B cell (primary cell): ENCODE results near the gene CXCL3. TPM values are rescaled to one million over a fixed set of nuclear protein-coding genes. Genes with fewer than 3 reads are reported as not detected.
"Not testable (repeated sequence)": the region's sequence is repeated elsewhere in the genome, so short reads cannot be mapped to it uniquely, and the experiment has no call there.

Experiments used
- ATAC-seq: fragments of 200-7000 bp; cut with Tn5 transposase; one replicate; pipeline ENCODE4 v1.10.0; 2021; ENCODE audit warnings: low read depth, mild to moderate bottlenecking, moderate number of reproducible peaks, moderate library complexity
- CTCF ChIA-PET: fragments of 350-600 bp; sonication (Branson Sonifier 250); formaldehyde crosslinking; loops from one replicate; lab custom pipeline; 2021; ENCODE audit warnings: antibody characterized with exemption, inconsistent platforms; lab: Charles Lee
- POLR2A ChIA-PET: fragments of 350-600 bp; sonication (Branson Sonifier 250); formaldehyde crosslinking; loops from one replicate; lab custom pipeline; 2021; ENCODE audit warnings: antibody characterized with exemption; lab: Charles Lee
- DNase-seq: peaks from one replicate; pipeline ENCODE4 v3.0.0; 2013
- H2AFZ ChIP-seq: 2 replicates; pipeline ENCODE4 v1.6.1; 2012; ENCODE audit warnings: mild to moderate bottlenecking, low read depth, low read length; ENCODE audit not compliant: insufficient read depth, poor library complexity, severe bottlenecking
- H3K27ac ChIP-seq, 2 donors: 1 replicate in 1 of 2; 2 replicates in 1 of 2; pipeline ENCODE4 v1.5.1; 2012 to 2013; ENCODE audit warnings: low read length in 2 of 2, mild to moderate bottlenecking in 2 of 2, moderate library complexity in 1 of 2
- H3K27me3 ChIP-seq, 4 experiments: fragments of 200-600 bp in 1 of 4; sonication (generic) in 1 of 4; replicated peaks in 1 of 4; 1 replicate in 2 of 4; 2 replicates in 2 of 4; pipeline versions ENCODE4 v1.6.1 to v1.7.0; 2013 to 2016; ENCODE audit warnings: low read length in 3 of 4, mild to moderate bottlenecking in 2 of 4, mixed read lengths in 1 of 4, moderate library complexity in 1 of 4; ENCODE audit not compliant: insufficient read depth in 4 of 4, control insufficient read depth in 3 of 4; ENCODE audit errors: control extremely low read depth in 1 of 4
- H3K36me3 ChIP-seq, 2 experiments: replicated peaks in 1 of 2; 1 replicate in 1 of 2; 2 replicates in 1 of 2; pipeline versions ENCODE4 v1.6.1 to v1.7.1; 2013; ENCODE audit warnings: low read length in 1 of 2; ENCODE audit not compliant: insufficient read depth in 2 of 2, control insufficient read depth in 1 of 2; ENCODE audit errors: control extremely low read depth in 1 of 2, extremely low read depth in 1 of 2
- H3K4me1 ChIP-seq, 2 donors: fragments of 200-600 bp in 1 of 2; sonication (generic) in 1 of 2; 1 replicate in 1 of 2; 2 replicates in 1 of 2; pipeline versions ENCODE4 v1.5.1 to v1.6.1; 2013 to 2017; ENCODE audit warnings: low read length in 2 of 2; ENCODE audit not compliant: control insufficient read depth in 2 of 2, insufficient read depth in 2 of 2
- H3K4me2 ChIP-seq: replicated peaks from 2 replicates; pipeline ENCODE3; 2012; ENCODE audit warnings: mild to moderate bottlenecking, low read depth, low read length; ENCODE audit not compliant: poor library complexity, severe bottlenecking
- H3K4me3 ChIP-seq, 5 experiments: fragments of 200-600 bp in 1 of 5; sonication (generic) in 1 of 5; 1 replicate in 3 of 5; 2 replicates in 2 of 5; pipeline versions ENCODE4 v1.5.1 to v1.7.0; 2011 to 2016; ENCODE audit warnings: low read length in 4 of 5, mild to moderate bottlenecking in 4 of 5, low read depth in 2 of 5, control low read depth in 1 of 5, moderate library complexity in 1 of 5; ENCODE audit not compliant: insufficient read depth in 1 of 5; ENCODE audit errors: control extremely low read depth in 1 of 5, extremely low read depth in 1 of 5
- H3K79me2 ChIP-seq: fragments of 200-600 bp; sonication (generic); one replicate; pipeline ENCODE4 v1.6.0; 2016; ENCODE audit warnings: low read length; ENCODE audit not compliant: control insufficient read depth, insufficient read depth
- H3K9ac ChIP-seq: fragments of 200-600 bp; sonication (generic); 2 replicates; pipeline ENCODE4 v1.6.1; 2017; ENCODE audit warnings: mild to moderate bottlenecking, low read length, moderate library complexity
- H3K9me3 ChIP-seq, 3 donors: one replicate each; pipeline versions ENCODE4 v1.6.1 to v1.7.1; 2013; ENCODE audit warnings: low read length in 2 of 3; ENCODE audit not compliant: control insufficient read depth in 2 of 3, insufficient read depth in 1 of 3; ENCODE audit errors: control extremely low read depth in 1 of 3
- H4K20me1 ChIP-seq: 2 replicates; pipeline ENCODE4 v1.6.0; 2012; ENCODE audit warnings: mild to moderate bottlenecking, low read length; ENCODE audit not compliant: insufficient read depth, control insufficient read depth, poor library complexity, severe bottlenecking
- H3K27ac Mint-ChIP-seq: one replicate; pipeline ENCODE4 v1.8.0; 2021; ENCODE audit warnings: mixed read lengths
- H3K27me3 Mint-ChIP-seq: one replicate; pipeline ENCODE4 v1.8.0; 2021; ENCODE audit warnings: mixed read lengths
- H3K4me1 Mint-ChIP-seq: one replicate; pipeline ENCODE4 v1.8.0; 2021; ENCODE audit warnings: mixed read lengths
- H3K4me3 Mint-ChIP-seq: one replicate; pipeline ENCODE4 v1.8.0; 2021; ENCODE audit warnings: mixed read lengths
- H3K9me3 Mint-ChIP-seq: one replicate; pipeline ENCODE4 v1.8.0; 2022; ENCODE audit warnings: mixed read lengths; ENCODE audit not compliant: insufficient read depth
- CTCF ChIP-seq: fragments of 200-600 bp; IDR thresholded peaks from one replicate; pipeline ENCODE4 v1.8.0; 2022; ENCODE audit warnings: antibody characterized with exemption, mild to moderate bottlenecking
- EZH2 ChIP-seq: IDR thresholded peaks from 2 replicates; pipeline ENCODE4 v1.6.1; 2012; ENCODE audit warnings: borderline replicate concordance, low read depth, mild to moderate bottlenecking, moderate library complexity, low read length; ENCODE audit not compliant: insufficient read depth, poor library complexity, severe bottlenecking
- WGBS: methylation state at CpG from one replicate; pipeline ENCODE4 v1.1.5; 2013; ENCODE audit warnings: missing lambda C conversion rate; ENCODE audit not compliant: insufficient coverage; 5-methylcytosine and 5-hydroxymethylcytosine counted together
- intact Hi-C: fragments of 100-400 bp; cut with micrococcal nuclease; formaldehyde crosslinking; loops from one replicate; pipeline ENCODE4 v1.10.0; 2022
- polyA plus RNA-seq: library from polyadenylated mRNA; depleted of rRNA; stranded (reverse); fragments of >200 nt; gene quantifications from 2 replicates; pipeline ENCODE4 v1.2.3, GENCODE V29; 2012
- total RNA-seq, 2 donors: library from RNA; stranded (reverse); fragments of 120-200 nt in 1 of 2; gene quantifications; 1 replicate in 1 of 2; 2 replicates in 1 of 2; pipeline versions ENCODE4 v1.2.3 to v1.2.4, GENCODE V29; 2013 to 2022

CXCL3 gene
- total and polyA plus RNA-seq, 2 donors (not counting 1 experiment from before 2014, with no cell fraction given), result not detected

- intact Hi-C loops, CTCF ChIA-PET, DNase-seq: not testable (repeated sequence)
Observed at GRCh38 chr4:74079024-74079423, 40.5 kb upstream of the CXCL3 start.

GRCh38 chr4:74073358-74073757 lies 34.9 kb upstream of the CXCL3 start:
- ChIA-PET CTCF (no interaction called here), POLR2A (no interaction called here)
- H3K4me3 ChIP-seq, result no peak overlapping the region
- intact Hi-C loops, result no loop called here
- H2AFZ ChIP-seq, result no peak overlapping the region
- H3K4me1 Mint-ChIP-seq, result no peaks in the 10 kb centered on the region
- no peak overlapping the region for H3K9ac ChIP-seq
- peaks cover 15% of the 10 kb centered on the region for H3K27me3 Mint-ChIP-seq
- no peaks in the 10 kb centered on the region for H3K79me2 ChIP-seq
- no peaks in the 10 kb centered on the region for H3K27me3 ChIP-seq
- no peak for DNase-seq
- no peaks in the 10 kb centered on the region for H3K36me3 ChIP-seq
- TF ChIP-seq EZH2 (no peak), CTCF (no peak)
- H3K27ac ChIP-seq, result no peak overlapping the region
- H3K27ac Mint-ChIP-seq, result no peak overlapping the region
- H4K20me1 ChIP-seq, result no peaks in the 10 kb centered on the region
- ATAC-seq, result no peak
- no peak overlapping the region for H3K4me2 ChIP-seq
- H3K9me3 Mint-ChIP-seq, result no peaks in the 10 kb centered on the region
- H3K4me1 ChIP-seq, result no peaks in the 10 kb centered on the region
- no peak overlapping the region for H3K4me3 Mint-ChIP-seq
- peaks cover 0 to 2% (median 2%) of the 10 kb centered on the region in 3 donors for H3K9me3 ChIP-seq

More at GRCh38 chr4:74079024-74079423, 40.5 kb upstream of the CXCL3 start:
- POLR2A ChIA-PET, H3K4me1 Mint-ChIP-seq, H3K4me2 ChIP-seq, H3K4me3 Mint-ChIP-seq, H3K9me3 Mint-ChIP-seq, H3K79me2 ChIP-seq, H3K4me3 ChIP-seq, ATAC-seq, H3K9ac ChIP-seq, H3K9me3 ChIP-seq, H2AFZ ChIP-seq, H3K27ac ChIP-seq, H3K27me3 ChIP-seq, H3K4me1 ChIP-seq, H3K27ac Mint-ChIP-seq, H4K20me1 ChIP-seq, H3K36me3 ChIP-seq: not testable (repeated sequence)
- peaks cover 14% of the 10 kb centered on the region for H3K27me3 Mint-ChIP-seq
- WGBS, result 80% methylated on average over 1 of the region's 2 CpGs
